GM23338 (cell line): ENCODE results near the gene USH1C. TPM values are rescaled to one million over a fixed set of nuclear protein-coding genes. Genes with fewer than 3 reads are reported as not detected.
A peak's percentile ranks its signal among the peaks of the same experiment; 100 is the strongest.

Experiments used
- ATAC-seq: fragments of 200-7000 bp; cut with Tn5 transposase; 3 replicates; pipeline ENCODE4 v1.9.1; 2020
- DNase-seq: peaks from one replicate; pipeline ENCODE4 v3.0.0-alpha.2; 2015; ENCODE audit warnings: low spot score
- H2AFZ ChIP-seq: fragments of 200-600 bp; sonication (generic); 2 replicates; pipeline ENCODE4 v1.8.0; 2016; ENCODE audit warnings: antibody characterized with exemption, mild to moderate bottlenecking, moderate library complexity
- H3F3A ChIP-seq: fragments of 200-600 bp; sonication (generic); replicated peaks from 2 replicates; pipeline ENCODE4 v1.8.0; 2017; ENCODE audit warnings: antibody characterized with exemption, mixed run types, low read depth
- H3K27ac ChIP-seq: fragments of 200-600 bp; sonication (generic); 2 replicates; pipeline ENCODE4 v1.6.1; 2016; ENCODE audit warnings: low read depth
- H3K27me3 ChIP-seq: fragments of 200-600 bp; sonication (generic); 2 replicates; pipeline ENCODE4 v1.8.0; 2016; ENCODE audit warnings: mild to moderate bottlenecking, mixed run types, moderate library complexity; ENCODE audit not compliant: insufficient read depth
- H3K36me3 ChIP-seq: fragments of 200-600 bp; sonication (generic); 2 replicates; pipeline ENCODE4 v1.8.0; 2016; ENCODE audit warnings: mild to moderate bottlenecking; ENCODE audit not compliant: insufficient read depth
- H3K4me1 ChIP-seq: fragments of 200-600 bp; sonication (generic); 2 replicates; pipeline ENCODE4 v1.8.0; 2016; ENCODE audit warnings: mild to moderate bottlenecking, moderate library complexity; ENCODE audit not compliant: insufficient read depth
- H3K4me2 ChIP-seq: fragments of 200-600 bp; sonication (generic); 2 replicates; pipeline ENCODE4 v1.7.1; 2017; ENCODE audit warnings: mixed run types
- H3K4me3 ChIP-seq: fragments of 200-600 bp; sonication (generic); 2 replicates; pipeline ENCODE4 v1.6.1; 2016; ENCODE audit warnings: mixed run types
- H3K79me2 ChIP-seq: fragments of 200-600 bp; sonication (generic); replicated peaks from 2 replicates; pipeline ENCODE4 v1.8.0; 2017; ENCODE audit warnings: mild to moderate bottlenecking; ENCODE audit not compliant: insufficient read depth
- H3K9me2 ChIP-seq: fragments of 200-600 bp; sonication (generic); 2 replicates; pipeline ENCODE4 v1.8.0; 2017; ENCODE audit not compliant: insufficient read depth
- H4K20me1 ChIP-seq: fragments of 200-600 bp; sonication (generic); replicated peaks from 2 replicates; pipeline ENCODE4 v1.8.0; 2017; ENCODE audit warnings: mild to moderate bottlenecking; ENCODE audit not compliant: insufficient read depth
- H3K27ac Mint-ChIP-seq: 2 replicates; pipeline ENCODE4 v1.8.0; 2020; ENCODE audit warnings: inconsistent platforms, mild to moderate bottlenecking, moderate library complexity, mixed read lengths
- H3K27me3 Mint-ChIP-seq: 3 replicates; pipeline ENCODE4 v1.8.0; 2022; ENCODE audit warnings: low read depth, mild to moderate bottlenecking, moderate library complexity, mixed read lengths, inconsistent platforms; ENCODE audit not compliant: insufficient read depth, poor library complexity
- H3K36me3 Mint-ChIP-seq: 3 replicates; pipeline ENCODE4 v1.8.0; 2021; ENCODE audit warnings: low read depth, mild to moderate bottlenecking, inconsistent platforms, moderate library complexity, mixed read lengths
- H3K4me1 Mint-ChIP-seq: 3 replicates; pipeline ENCODE4 v1.8.0; 2020; ENCODE audit warnings: mild to moderate bottlenecking, inconsistent platforms, mixed read lengths
- H3K4me3 Mint-ChIP-seq: 3 replicates; pipeline ENCODE4 v1.8.0; 2021; ENCODE audit warnings: moderate library complexity, mild to moderate bottlenecking, inconsistent platforms, mixed read lengths
- H3K9me3 Mint-ChIP-seq: 3 replicates; pipeline ENCODE4 v1.8.0; 2020; ENCODE audit warnings: moderate library complexity, mild to moderate bottlenecking, inconsistent platforms, mixed read lengths
- POLR2AphosphoS5 ChIP-seq: IDR thresholded peaks from 2 replicates; pipeline ENCODE4 v1.6.1; 2016; ENCODE audit warnings: antibody characterized with exemption, low read depth
- REST ChIP-seq: IDR thresholded peaks from one replicate; pipeline ENCODE4 v1.6.1; 2018; ENCODE audit warnings: antibody characterized with exemption; ENCODE audit not compliant: unreplicated experiment
- ZNF462 ChIP-seq: fragments of 250-450 bp; sonication (Bioruptor Pico); IDR thresholded peaks from 2 replicates; pipeline ENCODE4 v1.5.0; 2020; ENCODE audit warnings: mild to moderate bottlenecking, moderate library complexity
- polyA plus RNA-seq: library from polyadenylated mRNA; unstranded; fragments of >200 nt; fragmentation: Nextera tagmentation; extraction: Ambion mirVana; gene quantifications from 2 replicates; pipeline ENCODE4 v1.2.1, GENCODE V29; 2016
- total RNA-seq: library from RNA; depleted of rRNA; stranded (reverse); fragments of >200 nt; shearing (Covaris generic); gene quantifications from 2 replicates; pipeline ENCODE4 v1.2.3, GENCODE V29; 2014

Gene USH1C
- total and polyA plus RNA-seq, 2 experiments from 2014 or later: 1.3 to 1.8 TPM

- Histone ChIP-seq H2AFZ (peak within 1 kb of the TSS; percentile 52), H3K4me1 (peaks cover 17% of the 10 kb centered on the region), H3K27ac (no peak within 1 kb of the TSS), H3F3A (no peaks in the 10 kb centered on the region), H3K4me3 (peak within 1 kb of the TSS; percentile 46), H3K27me3 (peaks cover 13% of the 10 kb centered on the region), H3K9me2 (no peaks in the 10 kb centered on the region), H4K20me1 (no peaks in the 10 kb centered on the region), H3K36me3 (no peaks in the 10 kb centered on the region), H3K4me2 (peak within 1 kb of the TSS; percentile 69), H3K79me2 (no peaks in the 10 kb centered on the region)
- DNase-seq (peak; percentile 95), ATAC-seq (peak; percentile 78)
- peaks cover 26% of the 10 kb centered on the region for H3K27me3 Mint-ChIP-seq
- H3K36me3 Mint-ChIP-seq: no peaks in the 10 kb centered on the region
- TF ChIP-seq ZNF462 (CRISPR knock-in tag) (no peak), REST (no peak), POLR2AphosphoS5 (peak; percentile 65)
- no peak within 1 kb of the TSS for H3K27ac Mint-ChIP-seq
- peaks cover 41% of the 10 kb centered on the region for H3K4me1 Mint-ChIP-seq
- no peaks in the 10 kb centered on the region for H3K9me3 Mint-ChIP-seq
- H3K4me3 Mint-ChIP-seq: peak within 1 kb of the TSS; percentile 66
Measured at GRCh38 chr11:17547051-17547577, 2.9 kb upstream of the USH1C start, which contains the start of gene OTOG. Gene OTOG, plus strand, starts transcription at chr11:17547259. Its CDS starts 114 bp downstream, at chr11:17547373.
